Smooth muscle cell (in vitro differentiated cells): ENCODE results near the gene ABRAXAS1. TPM values are rescaled to one million over a fixed set of nuclear protein-coding genes. Genes with fewer than 3 reads are reported as not detected.

Experiments used
- DNase-seq: peaks from one replicate; lab custom pipeline; 2025; ENCODE audit not compliant: unreplicated experiment; lab: John Stamatoyannopoulos, UW
- H2AFZ ChIP-seq: fragments of 200-600 bp; sonication (generic); 2 replicates; pipeline ENCODE4 v1.6.0; 2016; ENCODE audit warnings: antibody characterized with exemption, low read depth, mild to moderate bottlenecking
- H3F3A ChIP-seq: fragments of 200-600 bp; sonication (generic); 2 replicates; pipeline ENCODE4 v1.6.0; 2017; ENCODE audit warnings: antibody characterized with exemption, low read depth
- H3K27ac ChIP-seq: fragments of 200-600 bp; sonication (generic); 2 replicates; pipeline ENCODE4 v1.5.1; 2016; ENCODE audit warnings: low read depth, mild to moderate bottlenecking
- H3K27me3 ChIP-seq: fragments of 200-600 bp; sonication (generic); 2 replicates; pipeline ENCODE4 v1.6.1; 2016; ENCODE audit warnings: low read depth, mild to moderate bottlenecking
- H3K36me3 ChIP-seq: fragments of 200-600 bp; sonication (generic); 2 replicates; pipeline ENCODE4 v1.5.1; 2016; ENCODE audit warnings: low read depth
- H3K4me1 ChIP-seq: fragments of 200-600 bp; sonication (generic); 2 replicates; pipeline ENCODE4 v1.5.1; 2016; ENCODE audit warnings: low read depth
- H3K4me2 ChIP-seq: fragments of 200-600 bp; sonication (generic); 2 replicates; pipeline ENCODE4 v1.6.0; 2016; ENCODE audit warnings: mild to moderate bottlenecking
- H3K4me3 ChIP-seq: fragments of 200-600 bp; sonication (generic); 2 replicates; pipeline ENCODE4 v1.5.1; 2016; ENCODE audit warnings: mild to moderate bottlenecking
- H3K79me2 ChIP-seq: fragments of 200-600 bp; sonication (generic); 2 replicates; pipeline ENCODE4 v1.6.0; 2016; ENCODE audit warnings: low read depth, mild to moderate bottlenecking
- H3K9ac ChIP-seq: fragments of 200-600 bp; sonication (generic); 2 replicates; pipeline ENCODE4 v1.6.0; 2016; ENCODE audit warnings: low read depth
- H3K9me3 ChIP-seq: fragments of 200-600 bp; sonication (generic); replicated peaks from 2 replicates; pipeline ENCODE4 v1.5.1; 2016; ENCODE audit warnings: low read depth
- H4K20me1 ChIP-seq: fragments of 200-600 bp; sonication (generic); 2 replicates; pipeline ENCODE4 v1.6.0; 2016; ENCODE audit warnings: low read depth
- WGBS: methylation state at CpG from one replicate; pipeline ENCODE4 v1.1.7; 2016; ENCODE audit warnings: low lambda C conversion rate; 5-methylcytosine and 5-hydroxymethylcytosine counted together
- polyA plus RNA-seq: library from polyadenylated mRNA; unstranded; fragments of >200 nt; fragmentation: Nextera tagmentation; extraction: Ambion mirVana; gene quantifications from 2 replicates; pipeline ENCODE4 v1.2.1, GENCODE V29; 2016
- total RNA-seq: library from RNA; depleted of rRNA; stranded (reverse); fragments of >200 nt; gene quantifications from 2 replicates; pipeline ENCODE4 v1.2.3, GENCODE V29; 2014
- TF ChIP-seq, protein P1 (sequence below): fragments of 200-600 bp; sonication (generic); IDR thresholded peaks from 2 replicates; pipeline ENCODE4 v1.5.1; 2017; ENCODE audit warnings: borderline replicate concordance, mild to moderate bottlenecking, antibody characterized with exemption; ENCODE audit not compliant: insufficient read depth, poor library complexity, severe bottlenecking

Gene ABRAXAS1
- total RNA-seq = 10.1 and 12.4 TPM in 2 replicates
- polyA plus RNA-seq = 1.5 and 2.5 TPM in 2 replicates

- H2AFZ ChIP-seq = peak within 1 kb of the TSS; percentile 98
- peak within 1 kb of the TSS; percentile 83 for H3K4me2 ChIP-seq
- TF ChIP-seq, protein P1, sequence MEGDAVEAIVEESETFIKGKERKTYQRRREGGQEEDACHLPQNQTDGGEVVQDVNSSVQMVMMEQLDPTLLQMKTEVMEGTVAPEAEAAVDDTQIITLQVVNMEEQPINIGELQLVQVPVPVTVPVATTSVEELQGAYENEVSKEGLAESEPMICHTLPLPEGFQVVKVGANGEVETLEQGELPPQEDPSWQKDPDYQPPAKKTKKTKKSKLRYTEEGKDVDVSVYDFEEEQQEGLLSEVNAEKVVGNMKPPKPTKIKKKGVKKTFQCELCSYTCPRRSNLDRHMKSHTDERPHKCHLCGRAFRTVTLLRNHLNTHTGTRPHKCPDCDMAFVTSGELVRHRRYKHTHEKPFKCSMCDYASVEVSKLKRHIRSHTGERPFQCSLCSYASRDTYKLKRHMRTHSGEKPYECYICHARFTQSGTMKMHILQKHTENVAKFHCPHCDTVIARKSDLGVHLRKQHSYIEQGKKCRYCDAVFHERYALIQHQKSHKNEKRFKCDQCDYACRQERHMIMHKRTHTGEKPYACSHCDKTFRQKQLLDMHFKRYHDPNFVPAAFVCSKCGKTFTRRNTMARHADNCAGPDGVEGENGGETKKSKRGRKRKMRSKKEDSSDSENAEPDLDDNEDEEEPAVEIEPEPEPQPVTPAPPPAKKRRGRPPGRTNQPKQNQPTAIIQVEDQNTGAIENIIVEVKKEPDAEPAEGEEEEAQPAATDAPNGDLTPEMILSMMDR = no peak
- 1% methylated on average over 64 of the region's 93 CpGs for WGBS
- H3K36me3 ChIP-seq = no peaks in the 10 kb centered on the region
- peak within 1 kb of the TSS; percentile 47 for H3K27ac ChIP-seq
- peak; percentile 76 for DNase-seq
- peak within 1 kb of the TSS; percentile 44 for H3K9ac ChIP-seq
- H3K9me3 ChIP-seq = no peaks in the 10 kb centered on the region
- H3K27me3 ChIP-seq = no peaks in the 10 kb centered on the region
- peaks cover 4% of the 10 kb centered on the region for H3F3A ChIP-seq
- H4K20me1 ChIP-seq = no peaks in the 10 kb centered on the region
- no peaks in the 10 kb centered on the region for H3K79me2 ChIP-seq
- H3K4me1 ChIP-seq = peaks cover 11% of the 10 kb centered on the region
- peak within 1 kb of the TSS; percentile 69 for H3K4me3 ChIP-seq
Observed at GRCh38 chr4:83484500-83485461, at the start of gene ABRAXAS1. Gene ABRAXAS1, minus strand, starts transcription at chr4:83485100. Its CDS starts 28 bp downstream, at chr4:83485072.

GRCh38 chr4:83527671-83528070, 42.8 kb upstream of the ABRAXAS1 start:
- no peaks in the 10 kb centered on the region for H3K4me1 ChIP-seq
- no peaks in the 10 kb centered on the region for H4K20me1 ChIP-seq
- TF ChIP-seq, protein P1 = no peak
- no peak overlapping the region for H2AFZ ChIP-seq
- H3F3A ChIP-seq = no peaks in the 10 kb centered on the region
- no peak overlapping the region for H3K4me3 ChIP-seq
- 93% methylated on average over 2 of the region's 2 CpGs for WGBS
- H3K27me3 ChIP-seq = peaks cover 6% of the 10 kb centered on the region
- H3K9ac ChIP-seq = no peak overlapping the region
- no peak for DNase-seq
- H3K4me2 ChIP-seq = no peak overlapping the region
- H3K36me3 ChIP-seq = no peaks in the 10 kb centered on the region
- H3K9me3 ChIP-seq = no peaks in the 10 kb centered on the region
- no peak overlapping the region for H3K27ac ChIP-seq
- H3K79me2 ChIP-seq = no peaks in the 10 kb centered on the region

DNA sequence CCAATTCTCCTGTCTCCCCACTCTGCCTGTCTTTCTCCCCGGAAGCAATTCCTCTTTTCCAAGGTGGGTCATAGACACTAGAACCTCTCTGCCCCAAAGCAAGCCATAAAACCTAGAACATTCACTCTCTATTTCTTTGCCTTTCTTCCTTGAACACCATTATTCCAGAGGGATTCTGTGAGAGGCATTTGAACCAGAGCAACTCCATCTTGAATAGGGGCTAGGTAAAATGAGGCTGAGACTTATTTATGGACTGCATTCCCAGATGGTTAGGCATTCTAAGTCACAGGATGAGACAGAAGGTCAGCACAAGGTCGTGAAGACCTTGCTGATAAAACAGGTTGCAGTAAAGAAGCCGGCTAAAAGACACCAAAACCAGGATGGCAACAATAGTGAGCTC, 37.3 kb upstream of the ABRAXAS1 start:
- Histone ChIP-seq H3K9me3 (no peaks in the 10 kb centered on the region), H3K9ac (no peak overlapping the region), H2AFZ (no peak overlapping the region), H3K4me3 (no peak overlapping the region), H3K27me3 (no peaks in the 10 kb centered on the region), H3K4me2 (no peak overlapping the region), H3K4me1 (no peaks in the 10 kb centered on the region), H3K36me3 (no peaks in the 10 kb centered on the region), H3K79me2 (no peaks in the 10 kb centered on the region), H3F3A (no peaks in the 10 kb centered on the region), H4K20me1 (no peaks in the 10 kb centered on the region), H3K27ac (no peak overlapping the region)
- WGBS = 77% methylated on average over 3 of the region's 3 CpGs
- no peak for DNase-seq
- TF ChIP-seq, protein P1 = no peak
